Fibroblast of lung (primary cell): ENCODE data around the gene TMC3.

Experiments
- CTCF ChIP-seq, 2 donors: IDR thresholded peaks in 1 of 2; conservative IDR thresholded peaks in 1 of 2; 1 replicate in 1 of 2; 2 replicates in 1 of 2; pipeline ENCODE4 v1.5.1; 2011 to 2012; ENCODE audit warnings: low read length in 2 of 2, control low read depth in 1 of 2, inconsistent platforms in 1 of 2, low read depth in 1 of 2, mild to moderate bottlenecking in 1 of 2
- EZH2 ChIP-seq: IDR thresholded peaks from 2 replicates; pipeline ENCODE4 v1.5.1; 2012; ENCODE audit warnings: low read length, control low read depth, mild to moderate bottlenecking; ENCODE audit errors: missing control alignments

DNA sequence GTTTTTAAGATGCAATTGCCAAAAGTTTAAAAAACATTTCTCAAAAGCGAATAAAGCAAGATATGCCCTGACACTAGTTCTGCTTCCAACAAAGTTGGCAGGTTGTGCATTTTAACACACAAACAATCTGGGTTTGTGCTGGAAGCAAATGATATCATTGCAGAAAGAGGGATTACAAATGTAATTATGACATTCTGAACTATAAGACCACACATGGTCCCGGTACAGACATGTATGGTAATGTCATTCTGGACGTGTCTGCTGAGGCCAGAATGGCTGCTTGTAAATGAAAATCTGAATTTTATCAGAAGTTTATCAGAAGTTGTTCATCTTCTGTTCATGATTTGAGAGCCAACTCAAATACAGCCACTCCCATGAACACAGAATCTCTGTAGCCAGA, 10.7 kb downstream of the TMC3 start:
- no peak for TF ChIP-seq CTCF (conservative IDR thresholded peaks at IDR 0.05 in 1 of 2, IDR thresholded peaks at IDR 0.05 in 1 of 2; ENCODE audit: low read depth in 1 of 2, low read length in 2 of 2)
- TF ChIP-seq EZH2, result no peak
